Right lung (tissue), 10 donors: ENCODE data around the gene PRPH2. TPM values are rescaled to one million over a fixed set of nuclear protein-coding genes. Genes with fewer than 3 reads are reported as not detected.

Source experiments
- DNase-seq, 2 donors: peaks; one replicate each; pipeline ENCODE4 v3.0.0-alpha.2; 2013
- long read RNA-seq, 8 donors: transcript quantifications; one replicate each; lab custom pipeline, GENCODE V29; 2026
- polyA plus RNA-seq, 5 donors: library from polyadenylated mRNA; unstranded; fragments of 120-200 nt; gene quantifications; one replicate each; pipeline versions ENCODE4 v1.2.1 to v1.2.3, GENCODE V29; 2013; ENCODE audit warnings: inconsistent platforms in 1 of 5, low replicate concordance in 1 of 5; ENCODE audit not compliant: insufficient read length in 5 of 5, insufficient read depth in 1 of 5

Gene PRPH2, protein sequence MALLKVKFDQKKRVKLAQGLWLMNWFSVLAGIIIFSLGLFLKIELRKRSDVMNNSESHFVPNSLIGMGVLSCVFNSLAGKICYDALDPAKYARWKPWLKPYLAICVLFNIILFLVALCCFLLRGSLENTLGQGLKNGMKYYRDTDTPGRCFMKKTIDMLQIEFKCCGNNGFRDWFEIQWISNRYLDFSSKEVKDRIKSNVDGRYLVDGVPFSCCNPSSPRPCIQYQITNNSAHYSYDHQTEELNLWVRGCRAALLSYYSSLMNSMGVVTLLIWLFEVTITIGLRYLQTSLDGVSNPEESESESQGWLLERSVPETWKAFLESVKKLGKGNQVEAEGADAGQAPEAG
- 1 to 10 TPM; 2.5 to 6.1 (median 5.0) TPM for polyA plus RNA-seq
- long read RNA-seq, donor 1, partial matches to known transcripts, result 0 of 2 reads
- long read RNA-seq, donor 1, other reads (novel, unspliced or antisense), result 0 of 2 reads
- long read RNA-seq, donor 2, result 0 reads
- long read RNA-seq, donor 3, partial matches to known transcripts, result 0 of 1 reads
- long read RNA-seq, donor 3, other reads (novel, unspliced or antisense), result 0 of 1 reads
- long read RNA-seq, donor 4, partial matches to known transcripts, result 0 of 1 reads
- long read RNA-seq, donor 4, other reads (novel, unspliced or antisense), result 0 of 1 reads
- long read RNA-seq, donor 5, partial matches to known transcripts, result 0 of 3 reads
- long read RNA-seq, donor 5, other reads (novel, unspliced or antisense), result 0 of 3 reads
- long read RNA-seq, donor 6, partial matches to known transcripts, result 0 of 1 reads
- long read RNA-seq, donor 6, other reads (novel, unspliced or antisense), result 0 of 1 reads
- long read RNA-seq, donor 7, partial matches to known transcripts, result 0 of 1 reads
- long read RNA-seq, donor 7, other reads (novel, unspliced or antisense), result 0 of 1 reads
- long read RNA-seq, donor 8, result 0 reads

DNA sequence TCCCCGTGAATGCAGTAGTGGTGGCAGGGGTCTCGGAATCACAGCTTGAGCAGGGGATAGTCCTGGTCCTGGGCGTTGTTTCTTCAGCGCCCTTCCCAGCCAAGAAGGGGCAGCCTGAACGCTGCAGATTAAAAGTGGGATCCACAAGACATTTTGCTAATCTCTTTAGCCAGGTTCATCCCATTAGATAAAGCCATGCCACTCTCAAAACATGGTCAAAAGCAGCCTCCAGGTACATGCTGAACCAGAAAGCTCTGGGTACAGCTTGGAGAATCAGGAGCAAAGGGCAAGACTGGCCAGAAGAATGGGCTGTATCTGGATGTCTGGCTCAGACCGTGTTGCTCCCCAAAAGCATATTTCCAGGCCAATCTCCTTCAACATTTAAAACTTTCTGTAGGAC lies at the start of gene PRPH2:
PRPH2 (minus strand) TSS at position 101 of the 400 bp plus-strand sequence. CDS start 263 bp downstream, outside the sequence.
- DNase-seq, result no peak

DNA sequence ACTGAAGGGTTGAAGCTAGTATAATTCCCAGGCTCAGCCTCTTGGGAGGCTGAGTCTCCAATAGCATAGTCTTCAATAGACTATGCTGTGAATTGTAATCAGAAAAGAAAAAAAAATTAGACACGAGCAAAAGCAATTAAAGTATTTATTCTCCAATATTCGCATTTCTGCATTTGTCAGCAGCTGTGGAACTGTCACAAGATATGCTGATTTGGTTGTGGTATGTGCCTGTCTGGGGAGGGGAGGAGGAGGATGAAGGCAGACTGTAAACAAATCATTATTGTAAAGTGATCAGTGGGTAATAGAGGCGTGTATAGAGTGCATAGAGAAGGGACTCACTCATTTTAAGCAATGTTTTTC lies 49.3 kb upstream of the PRPH2 start:
- no peak for DNase-seq

GRCh38 chr6:42769836-42770235 lies 47.4 kb upstream of the PRPH2 start:
- DNase-seq, result no peak

- DNase-seq, result no peak
Measured at GRCh38 chr6:42769051-42769450, 46.7 kb upstream of the PRPH2 start.

DNA sequence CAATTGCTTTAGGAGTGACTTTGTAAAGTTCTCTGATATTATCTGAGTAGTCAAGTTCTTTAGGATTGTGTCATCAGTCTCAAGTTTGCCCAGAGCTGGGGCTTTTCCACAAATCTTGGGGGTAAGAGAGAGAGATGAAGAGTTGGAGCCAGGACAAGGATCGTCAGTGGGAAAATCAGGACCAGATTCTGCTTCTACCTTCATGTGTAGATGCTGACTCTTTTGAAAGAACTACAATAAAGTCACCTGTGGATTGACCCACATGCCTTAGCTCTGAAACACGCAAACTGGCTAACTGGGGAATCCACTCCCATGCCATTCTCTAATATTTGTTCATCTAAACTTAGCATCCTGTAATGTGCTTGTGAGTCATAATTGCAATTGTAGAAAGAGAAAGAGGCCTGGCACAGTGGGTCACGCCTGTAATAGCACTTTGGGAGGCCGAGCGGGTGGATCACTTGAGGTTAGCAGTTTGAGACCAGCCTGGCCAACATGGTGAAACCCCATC lies 43.8 kb upstream of the PRPH2 start:
- DNase-seq, result no peak

DNA sequence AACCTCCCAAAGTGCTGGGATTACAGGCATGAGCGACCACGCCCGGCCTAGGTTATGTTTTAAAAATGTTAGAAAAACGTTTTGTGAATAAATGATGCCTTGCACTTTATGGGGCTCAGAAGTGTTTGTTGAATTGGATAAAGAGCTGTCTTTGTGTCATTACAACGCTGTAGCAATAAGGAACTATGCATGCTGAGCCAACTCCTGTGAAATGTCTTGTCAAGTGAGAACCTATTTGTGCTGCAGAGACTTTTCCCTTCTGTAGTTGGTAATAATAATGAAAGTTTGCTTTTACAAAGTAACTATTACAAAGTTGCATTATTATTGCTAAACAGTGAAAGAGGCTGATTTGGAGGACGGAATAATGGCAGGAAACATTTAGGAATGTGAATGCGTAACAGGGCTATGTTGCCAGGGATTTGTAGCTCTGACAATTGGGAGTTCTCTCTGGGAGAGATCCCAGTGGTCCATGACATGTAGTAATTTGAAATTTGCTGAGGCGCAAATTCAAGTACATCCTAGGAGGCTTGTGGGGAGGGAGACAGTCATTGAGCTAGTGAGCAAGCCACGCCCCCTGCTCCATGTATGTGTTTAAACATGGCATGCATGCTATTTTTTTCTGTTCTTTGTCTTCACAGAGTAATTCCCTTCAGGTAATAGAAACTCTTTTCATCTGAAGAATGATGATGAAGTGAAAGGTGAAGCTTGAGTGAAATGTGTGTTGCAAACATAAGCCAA lies 42.7 kb upstream of the PRPH2 start:
- no peak for DNase-seq

- no peak for DNase-seq
Measured at GRCh38 chr6:42762950-42763349, 40.6 kb upstream of the PRPH2 start.

GRCh38 chr6:42762426-42762859 lies 40.0 kb upstream of the PRPH2 start:
- DNase-seq, result no peak

- DNase-seq, result no peak
Measured at GRCh38 chr6:42761287-42762067, 39.1 kb upstream of the PRPH2 start.

GRCh38 chr6:42758756-42759430 lies 36.5 kb upstream of the PRPH2 start:
- DNase-seq, result no peak

GRCh38 chr6:42756722-42757121 lies 34.3 kb upstream of the PRPH2 start:
- no peak for DNase-seq

GRCh38 chr6:42754759-42755158 lies 32.4 kb upstream of the PRPH2 start:
- no peak for DNase-seq

DNA sequence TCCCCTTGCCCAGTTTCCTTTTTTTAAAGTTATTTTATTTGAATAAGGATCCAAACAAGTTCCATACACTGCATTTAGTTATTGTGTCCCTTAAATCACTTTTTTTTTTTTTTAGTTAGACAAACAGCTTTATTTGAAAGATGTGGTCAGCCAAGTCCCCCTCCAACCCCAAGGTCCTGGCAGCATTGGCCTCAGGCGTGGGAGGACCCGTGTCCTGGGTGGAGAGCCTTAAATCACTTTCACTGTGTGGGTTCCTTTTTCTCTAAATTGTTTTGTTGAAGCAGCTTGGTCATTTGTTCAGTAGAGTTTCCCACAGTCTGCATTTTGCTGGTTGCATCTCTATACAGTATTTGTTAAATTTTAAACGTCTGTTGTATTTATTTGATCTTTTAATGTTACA lies 28.7 kb upstream of the PRPH2 start:
- no peak for DNase-seq

GRCh38 chr6:42748203-42748898 lies 26.0 kb upstream of the PRPH2 start:
- DNase-seq, result no peak

GRCh38 chr6:42746463-42747391 lies 24.3 kb upstream of the PRPH2 start:
- peak; percentile 91 for DNase-seq

- DNase-seq, result peak; percentile 97 to 98
Measured at GRCh38 chr6:42745640-42746462, 23.5 kb upstream of the PRPH2 start, which contains the start of gene TBCC. TBCC (minus strand) TSS chr6:42746103; CDS start chr6:42746073, 30 bp downstream.

GRCh38 chr6:42745083-42745639 lies 22.8 kb upstream of the PRPH2 start:
- DNase-seq, result peak in 1 of 2 donors; percentile 25
